Coronary artery (tissue), 2 donors: Measurements from ENCODE around the gene DIP2A.

ENCODE experiments used
- DNase-seq: peaks from one replicate; pipeline ENCODE4 v3.0.0-alpha.2; 2017; ENCODE audit warnings: low spot score
- H3K27ac ChIP-seq, 2 donors: fragments of 200-600 bp; sonication (generic); one replicate each; pipeline ENCODE4 v1.5.1; 2016 to 2019
- H3K4me3 ChIP-seq: fragments of 200-600 bp; sonication (generic); 2 replicates; pipeline ENCODE4 v1.5.1; 2016; ENCODE audit warnings: mild to moderate bottlenecking, moderate library complexity
- TF ChIP-seq, protein P1 (sequence below): fragments of 200-600 bp; sonication (generic); IDR thresholded peaks from one replicate; pipeline ENCODE4 v1.5.1; 2019; ENCODE audit warnings: antibody characterized with exemption

DIP2A gene

DNA sequence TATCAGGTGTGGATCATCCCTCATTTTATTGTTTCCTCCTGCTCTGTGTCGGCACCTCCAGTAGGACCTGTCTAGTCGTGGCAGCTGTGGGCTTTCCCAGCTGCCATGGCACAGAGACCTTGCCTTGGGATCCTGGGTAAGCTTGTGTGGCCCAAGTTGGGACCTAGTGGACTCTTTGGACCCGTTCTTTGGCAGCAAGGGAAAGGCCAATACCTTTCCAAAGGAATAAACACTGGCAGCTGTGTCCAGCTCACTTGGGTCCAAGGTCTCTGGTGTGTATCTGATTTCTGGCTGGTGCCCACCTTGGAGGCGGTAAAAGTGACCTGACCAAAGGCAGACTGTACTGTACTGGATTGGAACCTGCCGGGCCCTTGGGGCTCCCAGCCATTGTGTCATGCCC lies 21.8 kb downstream of the DIP2A start:
- H3K4me3 ChIP-seq: no peak overlapping the region
- TF ChIP-seq, protein P1, sequence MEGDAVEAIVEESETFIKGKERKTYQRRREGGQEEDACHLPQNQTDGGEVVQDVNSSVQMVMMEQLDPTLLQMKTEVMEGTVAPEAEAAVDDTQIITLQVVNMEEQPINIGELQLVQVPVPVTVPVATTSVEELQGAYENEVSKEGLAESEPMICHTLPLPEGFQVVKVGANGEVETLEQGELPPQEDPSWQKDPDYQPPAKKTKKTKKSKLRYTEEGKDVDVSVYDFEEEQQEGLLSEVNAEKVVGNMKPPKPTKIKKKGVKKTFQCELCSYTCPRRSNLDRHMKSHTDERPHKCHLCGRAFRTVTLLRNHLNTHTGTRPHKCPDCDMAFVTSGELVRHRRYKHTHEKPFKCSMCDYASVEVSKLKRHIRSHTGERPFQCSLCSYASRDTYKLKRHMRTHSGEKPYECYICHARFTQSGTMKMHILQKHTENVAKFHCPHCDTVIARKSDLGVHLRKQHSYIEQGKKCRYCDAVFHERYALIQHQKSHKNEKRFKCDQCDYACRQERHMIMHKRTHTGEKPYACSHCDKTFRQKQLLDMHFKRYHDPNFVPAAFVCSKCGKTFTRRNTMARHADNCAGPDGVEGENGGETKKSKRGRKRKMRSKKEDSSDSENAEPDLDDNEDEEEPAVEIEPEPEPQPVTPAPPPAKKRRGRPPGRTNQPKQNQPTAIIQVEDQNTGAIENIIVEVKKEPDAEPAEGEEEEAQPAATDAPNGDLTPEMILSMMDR: no peak
- DNase-seq: no peak
- no peak overlapping the region for H3K27ac ChIP-seq

DNA sequence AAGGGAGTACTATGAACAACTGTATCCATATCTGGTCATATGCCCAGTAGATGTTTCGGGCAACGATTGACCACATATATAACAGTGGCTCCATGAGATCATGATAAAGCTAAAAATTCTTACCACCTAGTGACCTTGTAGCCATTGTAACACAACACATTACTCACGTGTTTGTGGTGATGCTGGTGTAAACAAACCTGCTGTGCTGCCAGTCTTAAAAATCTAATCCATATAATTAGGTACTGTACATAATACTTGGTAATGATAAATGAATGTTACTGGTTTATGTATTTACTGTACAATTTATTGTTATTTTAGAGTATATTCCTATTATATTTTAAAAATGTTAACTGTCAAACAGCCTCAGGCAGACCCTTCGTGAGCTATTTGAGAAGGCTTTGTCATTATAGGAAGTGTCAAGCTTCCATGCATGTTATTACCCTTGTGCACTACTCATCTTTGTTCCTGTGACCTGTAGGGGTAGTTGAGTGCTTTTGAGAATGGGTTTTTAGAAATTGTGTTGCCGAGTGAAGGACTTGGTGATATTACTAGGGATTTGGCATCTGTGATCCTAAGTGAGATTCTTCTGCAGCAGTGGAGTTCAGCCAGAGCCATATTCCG lies 23.6 kb downstream of the DIP2A start:
- H3K4me3 ChIP-seq: no peak overlapping the region
- DNase-seq: no peak
- H3K27ac ChIP-seq: no peak overlapping the region
- TF ChIP-seq, protein P1: no peak

DNA sequence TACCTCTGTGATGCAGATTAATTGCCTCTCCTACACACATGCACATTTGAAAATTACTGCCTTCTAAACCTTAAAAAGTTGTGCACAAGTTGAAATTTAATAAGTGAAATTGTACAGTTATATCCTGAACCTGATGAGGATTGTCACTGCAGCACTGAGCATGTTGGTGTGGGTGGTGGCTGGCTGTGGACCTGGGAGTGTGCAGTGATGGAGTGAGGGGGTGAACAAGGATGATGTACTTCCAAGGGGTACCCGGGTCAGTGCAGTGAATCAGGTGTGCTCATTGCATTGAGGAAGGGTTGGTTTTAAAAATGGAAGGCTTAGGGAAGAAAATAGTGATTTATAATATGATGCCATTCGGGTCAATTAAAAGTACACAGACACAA lies 24.1 kb downstream of the DIP2A start:
- Histone ChIP-seq H3K27ac (no peak overlapping the region), H3K4me3 (no peak overlapping the region)
- TF ChIP-seq, protein P1: no peak
- no peak for DNase-seq

DNA sequence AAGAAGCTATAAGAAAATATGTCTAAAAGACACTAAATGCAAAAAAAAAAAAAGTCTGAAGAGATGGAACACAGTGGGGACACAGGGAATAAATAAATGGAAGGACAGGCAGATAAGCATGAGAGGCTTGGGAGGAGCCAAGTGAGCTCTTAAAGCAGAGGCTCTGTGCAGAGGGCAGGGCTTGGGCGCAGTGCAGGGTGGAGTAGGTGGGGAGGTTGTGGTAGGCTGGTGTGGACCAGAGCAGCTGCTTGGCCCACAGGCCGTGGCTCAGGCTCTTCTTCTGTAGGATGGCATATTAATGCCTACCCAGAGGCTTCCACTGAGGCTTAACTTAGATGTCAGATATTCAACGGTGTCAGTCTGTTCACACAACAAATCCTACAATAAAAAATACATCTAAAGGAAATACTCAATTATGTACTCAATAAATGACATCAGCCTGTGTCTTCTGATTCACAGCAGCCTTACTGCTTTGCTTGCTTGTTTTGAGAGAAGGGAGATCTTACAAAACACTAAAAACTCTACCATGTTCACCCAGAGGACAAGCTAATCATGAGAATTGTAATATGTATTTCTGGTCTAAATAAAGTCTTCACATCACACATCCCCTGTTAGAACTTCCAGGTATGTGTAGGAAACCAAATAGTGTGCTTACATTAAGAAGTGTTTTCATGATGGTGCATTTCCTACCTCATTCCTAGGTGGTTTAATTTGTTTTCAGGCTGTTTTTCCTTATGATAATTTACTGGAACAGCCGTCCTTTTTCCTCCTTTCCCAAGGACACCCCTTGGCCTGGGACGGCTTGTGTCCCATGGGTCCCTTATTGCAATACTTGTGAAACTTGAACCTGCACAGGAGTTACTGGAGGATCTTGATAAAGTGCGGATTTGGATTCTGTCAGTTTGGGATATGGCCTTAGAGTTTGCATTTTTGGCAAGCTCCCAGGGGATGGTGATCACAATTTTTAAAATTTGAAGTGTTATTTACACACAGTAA lies 24.9 kb downstream of the DIP2A start:
- DNase-seq: no peak
- TF ChIP-seq, protein P1: no peak
- H3K4me3 ChIP-seq: no peak overlapping the region
- H3K27ac ChIP-seq: no peak overlapping the region

DNA sequence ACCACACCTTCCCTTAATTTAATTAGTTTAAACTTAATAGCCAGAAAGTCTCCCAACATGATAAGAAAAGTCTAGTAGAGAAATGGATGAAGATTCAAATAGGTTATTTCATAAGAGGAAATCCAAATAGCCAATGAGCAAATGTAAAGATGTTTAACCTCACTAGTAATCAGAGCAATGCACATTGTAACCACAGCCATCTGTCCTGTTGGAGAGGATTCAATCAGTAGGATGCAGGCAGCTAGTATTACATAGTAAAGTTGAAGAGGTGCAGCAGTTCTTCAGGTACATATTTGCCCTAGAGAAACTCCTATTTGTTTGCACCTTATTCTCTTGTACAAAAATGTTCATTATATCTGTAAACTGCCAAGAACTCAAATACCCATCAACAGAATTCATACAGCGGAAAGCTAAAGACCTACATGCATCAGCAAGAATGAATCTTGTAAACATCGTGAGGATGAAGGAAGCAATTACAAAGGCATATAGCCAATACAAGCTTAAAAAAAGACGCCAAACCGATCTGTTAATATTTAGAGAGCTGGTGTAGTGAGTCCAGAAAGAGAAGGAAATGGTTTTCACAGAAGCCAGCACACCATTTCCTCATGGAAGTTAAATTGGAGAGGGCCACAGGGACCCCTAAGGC lies 27.9 kb downstream of the DIP2A start:
- no peak for DNase-seq
- H3K4me3 ChIP-seq: no peak overlapping the region
- H3K27ac ChIP-seq: no peak overlapping the region
- TF ChIP-seq, protein P1: no peak

DNA sequence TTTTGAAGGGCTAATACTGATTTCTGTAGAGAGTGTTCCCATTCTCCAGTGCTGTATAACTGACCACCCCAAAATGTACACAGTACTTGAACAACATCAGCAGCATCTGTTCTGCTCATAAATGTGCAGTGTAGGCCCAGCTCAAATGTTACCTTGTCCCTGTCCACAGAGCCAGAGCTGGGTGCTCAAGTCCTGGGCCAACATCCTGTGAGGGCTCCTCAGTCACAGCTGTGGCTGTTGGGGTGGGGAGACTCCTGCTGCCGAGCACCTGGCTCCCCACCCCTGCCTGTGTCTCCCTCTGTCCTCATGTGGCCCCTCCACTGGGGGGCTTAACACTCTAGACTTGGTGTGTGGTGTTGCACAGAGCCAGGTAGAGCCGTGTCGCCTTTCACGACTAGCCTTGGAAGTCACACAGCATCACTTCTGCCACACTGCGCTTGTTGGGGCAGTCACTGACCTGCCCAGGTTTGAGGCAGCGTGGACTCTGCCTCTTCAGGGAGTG lies 30.5 kb downstream of the DIP2A start:
- H3K4me3 ChIP-seq: no peak overlapping the region
- TF ChIP-seq, protein P1: no peak
- no peak overlapping the region for H3K27ac ChIP-seq
- no peak for DNase-seq
